ENCODE data around the gene GDF3.

GRCh38 chr12:7668171-7668570, 27.4 kb downstream of the GDF3 start:
- TF ChIP-seq CTCF (IDR thresholded peaks at IDR 0.05) (no peak), POLR2A (IDR thresholded peaks at IDR 0.05) (no peak), POLR2AphosphoS5 (IDR thresholded peaks at IDR 0.05) (no peak), EP300 (IDR thresholded peaks at IDR 0.05) (no peak)

Data from stomach (tissue), 4 donors.